Measurements from ENCODE around the gene CTIF.

DNA sequence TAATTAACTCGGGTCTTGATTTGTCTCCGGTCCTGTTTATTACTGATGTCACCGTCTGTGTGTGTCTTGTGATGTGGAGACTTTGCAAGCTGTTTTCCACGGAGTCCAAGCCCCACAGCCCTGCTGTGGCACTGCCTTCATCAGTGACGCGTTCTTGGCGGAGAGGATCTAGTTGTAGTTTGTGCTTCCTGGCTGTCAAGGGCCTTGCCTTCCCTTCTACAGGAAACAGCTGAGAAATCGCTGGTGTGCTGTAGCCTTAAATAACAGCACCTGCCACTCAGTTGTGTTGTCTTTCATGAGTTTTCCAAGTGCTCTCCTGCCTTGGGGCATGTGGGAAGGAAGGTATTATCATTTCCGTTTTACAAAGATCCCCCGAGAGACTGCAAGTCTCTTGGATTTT lies 26.3 kb downstream of the CTIF start:
- TF ChIP-seq TAF1 (IDR thresholded peaks at IDR 0.05; ENCODE audit: low read depth, low read length) (no peak), POLR2AphosphoS5 (IDR thresholded peaks at IDR 0.05; ENCODE audit: low read depth, low read length) (no peak), POLR2A (IDR thresholded peaks at IDR 0.05; ENCODE audit: low read depth, low read length) (no peak)

All from GM12891 (cell line).